RKO (cell line): ENCODE measurements around the gene KRTAP4-9.
"Not testable (repeated sequence)": the region's sequence is repeated elsewhere in the genome, so short reads cannot be mapped to it uniquely, and the experiment has no call there.

Experiments
- DNase-seq: peaks from one replicate; pipeline ENCODE4 v3.0.0-alpha.2; 2016; ENCODE audit warnings: low spot score

Gene KRTAP4-9

GRCh38 chr17:41098042-41098441 lies 7.1 kb upstream of the KRTAP4-9 start, which contains the start of gene KRTAP4-8:
Gene KRTAP4-8, minus strand, starts transcription at chr17:41098142. Its CDS starts 58 bp downstream, at chr17:41098084.
- no peak for DNase-seq

DNA sequence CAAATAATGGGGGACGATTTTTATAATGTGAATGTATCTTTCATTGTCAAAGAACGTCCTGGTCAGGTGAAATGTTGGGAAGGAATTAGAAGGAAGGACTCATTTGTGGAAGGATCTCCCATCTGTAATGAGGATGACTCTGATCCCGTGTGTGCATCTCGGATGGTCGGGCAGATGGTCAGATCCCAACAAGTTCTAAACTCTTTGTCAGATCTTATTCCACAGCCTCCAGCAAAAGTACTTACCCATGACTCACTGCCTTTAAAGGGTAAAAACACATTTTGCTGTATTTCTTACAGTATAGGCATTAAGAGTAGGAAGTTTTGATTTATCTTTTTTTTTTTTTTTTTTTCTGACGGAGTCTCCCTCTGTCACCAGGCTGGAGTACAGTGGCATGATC lies 6.7 kb upstream of the KRTAP4-9 start:
- no peak for DNase-seq

- DNase-seq, result peak; percentile 93
Measured at GRCh38 chr17:41099682-41100480, 5.3 kb upstream of the KRTAP4-9 start.

GRCh38 chr17:41101586-41102259 lies 3.5 kb upstream of the KRTAP4-9 start, which contains the start of gene KRTAP4-16:
Gene KRTAP4-16, minus strand, starts transcription at chr17:41102209. Its CDS starts 0 bp downstream, at chr17:41102209.
- DNase-seq, result peak; percentile 86

GRCh38 chr17:41103896-41104295 lies 1.3 kb upstream of the KRTAP4-9 start:
- DNase-seq, result peak; percentile 34

DNA sequence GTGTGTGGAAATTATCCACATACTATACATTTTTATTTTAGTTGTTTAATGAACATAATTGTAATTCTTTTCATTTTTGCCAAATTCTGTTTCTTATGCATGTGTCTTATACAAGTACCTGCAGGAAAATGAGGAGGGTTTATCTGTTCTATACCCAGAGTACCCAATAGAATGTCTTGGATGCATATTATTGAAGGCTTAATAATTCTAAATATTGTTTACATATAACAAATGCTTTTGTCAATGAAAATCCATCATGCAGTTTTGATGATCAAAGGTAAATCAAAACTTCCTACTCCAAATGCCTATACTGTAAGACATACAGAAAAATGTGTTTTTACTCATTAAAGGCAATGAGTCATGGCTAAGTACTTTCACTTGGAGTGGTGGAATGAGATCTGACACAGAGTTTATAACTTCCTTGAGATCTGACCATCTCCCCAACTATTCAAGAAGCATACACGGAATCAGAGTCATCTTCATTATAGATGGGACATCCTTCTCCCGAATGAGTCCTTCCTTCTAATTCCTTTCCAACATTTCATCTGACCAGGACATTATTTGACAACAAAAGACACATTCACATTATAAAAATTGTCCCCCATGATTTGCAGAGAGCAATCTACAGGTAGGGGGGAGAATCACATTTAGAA lies 677 bp upstream of the KRTAP4-9 start:
- peak; percentile 84 for DNase-seq

GRCh38 chr17:41107941-41108450 lies 2.8 kb downstream of the KRTAP4-9 start:
- DNase-seq, result peak; percentile 93

DNA sequence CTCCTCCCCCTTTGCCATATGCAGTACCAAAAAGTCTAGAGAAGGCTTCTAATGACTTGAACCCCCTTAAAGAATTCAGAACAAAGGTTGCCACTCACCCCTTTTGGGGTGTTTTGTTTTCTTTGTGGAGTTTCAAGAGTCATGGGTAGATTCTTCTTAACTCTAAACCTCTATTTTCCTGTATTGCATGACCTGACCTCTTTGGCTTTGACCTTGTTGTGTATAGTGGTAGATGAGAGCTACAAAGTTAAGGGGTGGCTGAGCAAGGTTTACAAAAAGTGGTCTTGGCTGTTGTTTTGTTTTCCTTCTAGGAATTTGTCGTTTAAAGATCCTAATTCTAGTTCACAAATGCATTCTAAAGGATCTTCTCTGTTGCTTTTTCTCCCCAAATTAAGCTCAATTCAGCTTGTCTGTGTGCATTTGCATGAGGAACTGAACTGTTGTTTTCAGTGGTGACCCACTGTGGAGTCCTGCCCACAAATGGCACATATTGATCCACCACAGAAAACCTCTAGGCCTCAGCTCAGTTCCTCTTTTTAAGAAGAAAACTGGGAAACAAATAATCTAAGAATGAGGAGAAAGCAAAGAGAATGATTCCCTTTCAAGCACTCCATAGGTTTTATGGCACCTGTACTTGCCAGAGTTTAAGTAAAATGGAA lies 3.7 kb downstream of the KRTAP4-9 start:
- not testable (repeated sequence) for DNase-seq

DNA sequence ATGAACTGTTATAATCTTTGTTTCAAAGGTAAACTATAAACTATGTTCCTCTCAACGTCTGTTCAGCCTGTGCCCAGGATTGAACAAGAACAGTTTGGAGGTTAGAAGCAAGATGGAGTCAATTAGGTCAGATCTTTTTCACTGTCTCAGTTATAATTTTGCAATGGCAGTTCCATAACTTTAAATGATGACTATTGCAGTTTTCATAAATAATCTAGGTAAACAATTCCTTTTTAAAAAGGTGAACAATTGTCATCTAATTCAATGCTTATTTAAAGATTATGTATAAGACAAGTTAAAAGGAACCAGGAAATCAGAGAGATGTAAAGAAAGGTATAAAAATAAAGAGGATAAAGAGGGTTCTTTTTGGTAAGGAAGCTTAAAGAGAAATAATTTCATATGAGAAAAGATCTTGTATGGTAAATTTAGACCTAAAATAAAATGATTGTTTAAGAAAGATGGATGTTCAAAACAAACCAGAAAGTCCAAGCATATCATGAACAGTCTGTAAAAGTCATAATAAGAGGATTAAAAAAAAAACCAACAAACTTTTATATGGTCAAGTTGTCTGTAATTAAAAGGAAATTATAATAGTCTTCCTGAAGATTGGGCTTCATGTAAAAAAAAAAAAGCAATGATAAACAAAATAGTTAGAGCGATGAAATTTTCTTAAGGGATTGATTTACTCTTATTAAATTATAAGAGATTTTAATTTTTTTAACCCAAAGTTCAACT lies 6.1 kb downstream of the KRTAP4-9 start:
- peak; percentile 30 for DNase-seq

DNA sequence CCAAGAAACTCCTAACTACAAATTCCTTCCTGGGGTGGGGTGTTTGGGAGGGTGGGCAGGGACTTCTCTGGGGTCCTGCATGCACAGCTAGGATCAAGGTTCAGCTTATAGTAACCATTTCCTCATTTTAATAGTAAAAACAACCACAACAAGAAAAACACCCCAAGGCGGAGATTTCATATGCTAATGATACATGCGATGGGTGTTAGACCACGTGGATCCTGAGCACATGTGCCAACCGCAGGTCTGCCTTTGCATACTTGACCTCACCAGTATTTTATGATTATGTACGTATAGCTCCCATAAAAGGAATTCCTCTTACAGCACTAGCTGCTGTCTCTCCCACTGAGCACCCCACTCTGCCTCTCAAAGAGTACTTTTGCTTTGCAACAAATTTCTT lies 11.1 kb downstream of the KRTAP4-9 start:
- peak; percentile 77 for DNase-seq

- DNase-seq, result not testable (repeated sequence)
Measured at GRCh38 chr17:41117846-41118386, 12.7 kb downstream of the KRTAP4-9 start, which contains the start of gene KRTAP4-11. Gene KRTAP4-11, minus strand, starts transcription at chr17:41118373. Its CDS starts 58 bp downstream, at chr17:41118315.

GRCh38 chr17:41118721-41119120 lies 13.5 kb downstream of the KRTAP4-9 start:
- DNase-seq, result no peak

DNA sequence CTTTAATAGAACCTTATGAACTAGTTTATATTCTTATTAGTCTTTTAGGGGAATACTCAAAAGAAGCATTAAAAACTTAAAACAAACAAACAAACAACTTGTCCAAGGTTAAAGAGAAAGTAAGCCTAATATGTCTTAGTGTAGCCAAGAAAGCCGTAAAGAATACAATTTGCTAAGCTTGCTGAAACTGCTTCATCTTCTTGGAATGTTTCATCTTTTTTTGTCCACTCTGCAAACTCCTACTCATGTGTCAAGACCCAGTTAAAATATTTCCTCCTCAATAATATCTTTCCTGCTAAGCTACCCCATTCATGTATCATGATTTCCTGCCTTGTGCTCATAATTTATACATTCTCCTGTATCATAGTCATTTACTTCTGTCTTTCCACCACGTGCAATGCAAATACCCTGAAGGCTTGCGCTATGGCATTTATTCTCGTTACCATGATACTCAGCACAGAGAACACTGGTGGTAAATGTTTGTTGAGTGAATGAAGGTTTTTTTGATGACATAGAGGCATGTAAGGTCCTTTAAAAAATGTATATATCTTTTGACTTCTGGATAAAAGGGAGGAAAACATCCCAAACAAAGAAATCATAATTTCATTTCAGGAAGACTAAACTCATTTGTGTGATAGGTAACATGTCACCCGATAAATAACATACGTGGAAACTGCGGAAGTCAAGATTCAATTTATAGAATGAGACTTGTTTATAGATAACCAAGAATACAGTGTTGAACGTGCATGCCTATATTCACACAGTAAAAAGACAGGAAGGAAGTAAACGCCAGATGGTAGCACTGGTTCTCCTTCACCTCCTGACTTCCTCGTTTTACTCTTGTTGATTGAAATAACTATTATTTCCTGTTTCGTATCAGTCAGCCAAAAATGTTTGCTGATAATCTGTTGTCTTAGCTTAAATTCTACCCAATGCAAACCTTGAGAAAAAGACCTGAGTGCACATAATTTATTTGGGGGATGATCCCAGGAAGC lies 14.8 kb downstream of the KRTAP4-9 start:
- peak; percentile 36 for DNase-seq

DNA sequence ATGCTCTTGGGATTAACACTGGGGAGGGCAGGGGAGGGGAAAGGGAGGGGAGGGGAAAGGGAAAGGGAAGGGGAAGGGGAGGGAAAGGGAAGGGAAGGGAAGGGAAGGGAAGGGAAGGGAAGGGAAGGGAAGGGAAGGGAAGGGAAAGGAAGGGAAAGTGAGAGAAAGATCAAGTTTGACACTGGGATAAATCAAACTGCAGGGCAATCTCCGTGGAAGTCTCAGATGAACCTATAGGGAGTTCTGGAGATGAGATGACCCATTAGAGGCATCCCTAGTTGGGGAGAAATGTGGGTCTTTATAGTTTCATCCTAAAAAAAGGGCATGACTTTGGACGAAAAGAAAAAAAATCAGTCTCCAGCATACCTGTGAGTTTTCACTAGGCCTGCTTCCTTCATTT lies 16.6 kb downstream of the KRTAP4-9 start:
- no peak for DNase-seq

- DNase-seq, result not testable (repeated sequence)
Measured at GRCh38 chr17:41123292-41123990, 18.3 kb downstream of the KRTAP4-9 start.

DNA sequence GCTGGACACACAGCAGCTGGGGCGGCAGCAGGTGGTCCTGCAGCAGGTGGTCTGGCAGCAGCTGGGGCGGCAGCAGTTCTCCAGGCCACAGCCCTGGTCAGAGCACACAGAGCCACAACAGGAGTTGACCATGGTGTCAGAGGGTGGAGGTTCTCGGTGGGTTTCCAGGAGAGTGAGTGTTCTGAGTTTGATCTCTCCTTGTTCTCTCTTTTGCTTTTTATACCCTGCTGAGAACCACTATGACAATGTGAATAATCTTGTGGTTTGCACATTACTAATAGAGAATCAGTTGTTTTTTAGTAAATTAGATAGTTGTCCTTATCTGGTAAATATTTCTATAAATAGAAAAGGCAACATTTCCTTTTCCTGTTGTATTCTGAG lies 18.8 kb downstream of the KRTAP4-9 start, which contains the start of gene KRTAP4-12:
KRTAP4-12 (minus strand) TSS at position 192 of the 381 bp plus-strand sequence; CDS start at position 132, 60 bp downstream.
- DNase-seq, result not testable (repeated sequence)

DNA sequence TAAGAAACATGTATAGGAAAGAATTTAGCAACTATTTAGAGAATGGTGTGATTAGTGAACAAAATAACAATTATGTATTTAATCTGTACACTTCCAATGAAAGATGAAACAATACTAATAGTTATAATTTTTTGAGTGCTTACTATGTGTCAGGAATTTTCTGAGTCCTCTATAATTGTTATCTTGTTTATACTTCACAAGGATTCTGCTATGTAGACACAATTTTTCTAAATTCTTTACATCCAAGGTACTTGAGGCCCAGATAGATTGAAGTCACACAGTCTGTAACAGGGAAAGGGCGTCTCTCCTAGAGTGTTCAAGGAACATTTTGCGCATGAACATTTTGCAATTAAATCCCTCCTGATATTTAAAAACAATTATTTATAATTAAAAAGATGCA lies 19.9 kb downstream of the KRTAP4-9 start:
- DNase-seq, result no peak

DNA sequence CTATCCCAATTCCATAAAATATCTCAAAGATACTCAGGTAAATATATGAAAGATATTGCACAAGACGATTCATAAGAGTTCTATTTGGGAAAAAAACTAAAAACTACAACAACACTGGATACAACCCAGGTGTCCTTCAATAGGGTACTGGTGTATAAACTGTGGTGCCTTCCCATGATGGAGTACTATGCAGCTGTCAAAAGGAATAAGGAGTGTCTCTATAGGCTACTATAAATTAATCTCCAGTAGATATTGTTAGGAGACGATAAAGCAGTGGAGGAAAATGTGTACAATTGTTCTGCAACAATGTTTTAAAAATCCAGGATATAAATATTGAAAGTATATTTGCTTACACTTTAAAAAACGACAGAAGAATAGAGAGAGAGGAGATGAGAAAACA lies 21.2 kb downstream of the KRTAP4-9 start:
- no peak for DNase-seq

DNA sequence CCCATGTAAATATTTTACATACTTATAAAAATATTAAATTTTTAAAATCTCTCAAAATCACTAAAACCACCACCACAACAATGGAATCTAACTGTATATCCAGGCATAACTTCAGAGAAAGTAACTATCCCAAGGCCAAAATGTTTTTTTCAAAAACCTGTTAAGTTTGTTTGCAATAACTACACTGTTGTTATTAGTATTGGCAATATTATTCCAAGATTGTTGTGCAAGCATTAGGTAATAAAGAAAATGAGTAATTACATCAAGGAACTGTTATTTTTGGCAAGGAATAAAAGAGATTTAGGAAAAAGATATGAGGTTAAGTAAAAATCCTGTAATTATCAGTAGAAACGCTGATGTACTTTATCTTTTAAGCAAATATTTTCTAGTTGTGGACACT lies 22.2 kb downstream of the KRTAP4-9 start:
- no peak for DNase-seq
